Hepatocyte (in vitro differentiated cells): Measurements from ENCODE around the gene CEP126. TPM values are rescaled to one million over a fixed set of nuclear protein-coding genes. Genes with fewer than 3 reads are reported as not detected.

ENCODE experiments used
- DNase-seq: peaks from one replicate; pipeline ENCODE4 v3.0.0-alpha.2; 2016; ENCODE audit warnings: low spot score
- H2AFZ ChIP-seq: fragments of 200-600 bp; sonication (generic); 2 replicates; pipeline ENCODE4 v1.6.0; 2016; ENCODE audit warnings: antibody characterized with exemption, mild to moderate bottlenecking
- H3K27ac ChIP-seq: fragments of 200-600 bp; sonication (generic); 2 replicates; pipeline ENCODE4 v1.5.1; 2016; ENCODE audit warnings: mild to moderate bottlenecking
- H3K27me3 ChIP-seq: fragments of 200-600 bp; sonication (generic); 2 replicates; pipeline ENCODE4 v1.6.1; 2016
- H3K36me3 ChIP-seq: fragments of 200-600 bp; sonication (generic); replicated peaks from 2 replicates; pipeline ENCODE4 v1.5.1; 2016; ENCODE audit warnings: low read depth; ENCODE audit not compliant: insufficient read depth
- H3K4me1 ChIP-seq: fragments of 200-600 bp; sonication (generic); 2 replicates; pipeline ENCODE4 v1.5.1; 2016; ENCODE audit warnings: mild to moderate bottlenecking, moderate library complexity; ENCODE audit not compliant: insufficient read depth
- H3K4me2 ChIP-seq: fragments of 200-600 bp; sonication (generic); 2 replicates; pipeline ENCODE4 v1.6.0; 2016
- H3K4me3 ChIP-seq: fragments of 200-600 bp; sonication (generic); 2 replicates; pipeline ENCODE4 v1.5.1; 2016; ENCODE audit warnings: mild to moderate bottlenecking
- H3K79me2 ChIP-seq: fragments of 200-600 bp; sonication (generic); 2 replicates; pipeline ENCODE4 v1.6.0; 2017; ENCODE audit warnings: mild to moderate bottlenecking
- H3K9me2 ChIP-seq: fragments of 200-600 bp; sonication (generic); replicated peaks from 2 replicates; pipeline ENCODE4 v1.6.0; 2017; ENCODE audit warnings: mild to moderate bottlenecking; ENCODE audit not compliant: insufficient read depth
- H3K9me3 ChIP-seq: fragments of 200-600 bp; sonication (generic); 2 replicates; pipeline ENCODE4 v1.5.1; 2016; ENCODE audit warnings: low read depth, mild to moderate bottlenecking
- H4K20me1 ChIP-seq: fragments of 200-600 bp; sonication (generic); 2 replicates; pipeline ENCODE4 v1.6.0; 2016; ENCODE audit warnings: mild to moderate bottlenecking; ENCODE audit not compliant: insufficient read depth, poor library complexity, severe bottlenecking
- EZH2 ChIP-seq: fragments of 200-600 bp; sonication (generic); IDR thresholded peaks from 2 replicates; pipeline ENCODE4 v1.6.1; 2016; ENCODE audit warnings: antibody characterized with exemption, mild to moderate bottlenecking, borderline replicate concordance
- EZH2phosphoT487 ChIP-seq: fragments of 200-600 bp; sonication (generic); IDR thresholded peaks from one replicate; pipeline ENCODE4 v1.6.1; 2018; ENCODE audit warnings: antibody characterized with exemption, mild to moderate bottlenecking, low read depth, moderate library complexity; ENCODE audit not compliant: unreplicated experiment, severe bottlenecking
- WGBS: methylation state at CpG from one replicate; pipeline ENCODE4 v1.1.6; 2016; ENCODE audit warnings: low lambda C conversion rate; ENCODE audit errors: missing lambda C conversion rate; 5-methylcytosine and 5-hydroxymethylcytosine counted together
- polyA plus RNA-seq: library from polyadenylated mRNA; unstranded; fragments of >200 nt; fragmentation: Nextera tagmentation; extraction: Ambion mirVana; gene quantifications from 2 replicates; pipeline ENCODE4 v1.2.1, GENCODE V29; 2016
- total RNA-seq: library from RNA; depleted of rRNA; stranded (reverse); fragments of >200 nt; gene quantifications from 2 replicates; pipeline ENCODE4 v1.2.3, GENCODE V29; 2014
- TF ChIP-seq, protein P1 (sequence below): fragments of 200-600 bp; sonication (generic); IDR thresholded peaks from 2 replicates; pipeline ENCODE4 v1.5.1; 2016; ENCODE audit warnings: antibody characterized with exemption, mild to moderate bottlenecking; ENCODE audit not compliant: poor library complexity

CEP126 gene
- total and polyA plus RNA-seq, 2 experiments from 2014 or later: 1.8 to 2.2 TPM

DNA sequence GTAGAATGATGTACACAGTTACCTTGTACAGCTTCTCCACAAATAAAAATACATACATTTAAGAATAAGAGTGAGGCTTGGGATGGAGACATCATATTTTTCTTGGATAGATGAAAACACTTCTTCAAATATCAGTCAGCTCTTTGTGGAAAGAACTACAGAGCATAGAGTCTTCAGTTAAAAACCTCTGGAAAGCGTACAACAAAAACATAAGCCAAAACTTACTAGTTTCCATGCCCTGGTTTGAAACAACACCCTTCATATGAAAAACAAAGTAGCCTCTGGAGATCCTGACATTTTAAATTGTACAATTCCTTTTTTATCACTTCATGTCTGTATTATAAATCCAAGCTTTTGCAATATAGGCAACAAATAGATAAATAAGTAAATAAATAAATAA is 7.0 kb upstream of the CEP126 start:
- no peaks in the 10 kb centered on the region for H3K79me2 ChIP-seq
- H3K9me2 ChIP-seq: no peaks in the 10 kb centered on the region
- H3K27me3 ChIP-seq: no peaks in the 10 kb centered on the region
- no peak overlapping the region for H3K4me3 ChIP-seq
- no peaks in the 10 kb centered on the region for H3K36me3 ChIP-seq
- no peaks in the 10 kb centered on the region for H3K9me3 ChIP-seq
- TF ChIP-seq, protein P1, sequence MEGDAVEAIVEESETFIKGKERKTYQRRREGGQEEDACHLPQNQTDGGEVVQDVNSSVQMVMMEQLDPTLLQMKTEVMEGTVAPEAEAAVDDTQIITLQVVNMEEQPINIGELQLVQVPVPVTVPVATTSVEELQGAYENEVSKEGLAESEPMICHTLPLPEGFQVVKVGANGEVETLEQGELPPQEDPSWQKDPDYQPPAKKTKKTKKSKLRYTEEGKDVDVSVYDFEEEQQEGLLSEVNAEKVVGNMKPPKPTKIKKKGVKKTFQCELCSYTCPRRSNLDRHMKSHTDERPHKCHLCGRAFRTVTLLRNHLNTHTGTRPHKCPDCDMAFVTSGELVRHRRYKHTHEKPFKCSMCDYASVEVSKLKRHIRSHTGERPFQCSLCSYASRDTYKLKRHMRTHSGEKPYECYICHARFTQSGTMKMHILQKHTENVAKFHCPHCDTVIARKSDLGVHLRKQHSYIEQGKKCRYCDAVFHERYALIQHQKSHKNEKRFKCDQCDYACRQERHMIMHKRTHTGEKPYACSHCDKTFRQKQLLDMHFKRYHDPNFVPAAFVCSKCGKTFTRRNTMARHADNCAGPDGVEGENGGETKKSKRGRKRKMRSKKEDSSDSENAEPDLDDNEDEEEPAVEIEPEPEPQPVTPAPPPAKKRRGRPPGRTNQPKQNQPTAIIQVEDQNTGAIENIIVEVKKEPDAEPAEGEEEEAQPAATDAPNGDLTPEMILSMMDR: no peak
- no peak for TF ChIP-seq EZH2phosphoT487
- TF ChIP-seq EZH2: no peak
- no peak overlapping the region for H3K27ac ChIP-seq
- H3K4me1 ChIP-seq: peaks cover 6% of the 10 kb centered on the region
- DNase-seq: no peak
- 100% methylated on average over 1 of the region's 1 CpG for WGBS
- H4K20me1 ChIP-seq: no peaks in the 10 kb centered on the region
- H2AFZ ChIP-seq: no peak overlapping the region
- H3K4me2 ChIP-seq: no peak overlapping the region

DNA sequence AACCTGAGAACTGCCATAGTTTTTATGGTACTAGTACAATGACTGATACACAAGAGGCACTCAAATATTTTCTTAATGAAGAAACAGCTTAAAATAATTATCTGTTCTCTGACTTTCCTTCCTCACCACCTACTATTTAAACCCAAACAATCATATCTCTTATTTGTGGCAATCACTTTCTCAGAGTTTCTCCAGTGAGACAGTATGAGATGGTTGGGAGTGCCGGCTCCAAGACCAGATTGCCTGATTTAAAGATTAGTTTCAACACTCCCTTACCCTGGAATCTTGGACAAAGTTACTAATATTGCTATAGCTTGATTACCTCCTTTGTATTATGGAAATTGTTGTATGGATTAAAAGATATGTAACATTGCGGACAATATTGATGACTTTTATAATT is 5.7 kb upstream of the CEP126 start:
- Histone ChIP-seq H3K79me2 (no peaks in the 10 kb centered on the region), H2AFZ (no peak overlapping the region), H3K4me2 (no peak overlapping the region), H4K20me1 (no peaks in the 10 kb centered on the region), H3K9me2 (no peaks in the 10 kb centered on the region), H3K27me3 (no peaks in the 10 kb centered on the region), H3K27ac (no peak overlapping the region), H3K4me3 (no peak overlapping the region), H3K9me3 (no peaks in the 10 kb centered on the region), H3K4me1 (peaks cover 6% of the 10 kb centered on the region), H3K36me3 (no peaks in the 10 kb centered on the region)
- no peak for DNase-seq
- no peak for TF ChIP-seq EZH2
- TF ChIP-seq, protein P1: no peak
- TF ChIP-seq EZH2phosphoT487: no peak
- WGBS: 83% methylated on average over 2 of the region's 2 CpGs

DNA sequence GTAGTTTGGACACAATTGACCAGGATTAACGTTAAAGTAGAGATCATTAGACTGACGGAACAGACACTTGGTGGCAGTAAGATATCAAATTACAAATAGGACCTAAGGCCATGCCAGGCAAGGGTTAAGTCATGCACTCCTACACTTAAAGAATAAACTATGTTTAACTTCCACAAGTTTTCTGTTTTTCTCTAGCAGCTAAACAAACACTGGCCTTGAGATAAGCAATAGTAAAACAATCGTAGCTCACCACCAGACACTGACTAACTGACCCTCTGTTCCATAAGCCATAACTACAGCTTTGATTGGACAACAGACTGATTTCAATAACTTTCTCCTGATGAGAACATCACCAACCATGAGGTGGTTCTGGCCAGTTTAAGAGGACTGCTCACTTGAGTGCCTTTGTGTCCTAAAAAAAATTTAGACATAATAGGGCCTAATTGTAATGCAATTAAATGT is 2.0 kb upstream of the CEP126 start:
- DNase-seq: peak; percentile 8
- Histone ChIP-seq H3K9me3 (no peaks in the 10 kb centered on the region), H3K36me3 (no peaks in the 10 kb centered on the region), H3K79me2 (no peaks in the 10 kb centered on the region), H3K4me1 (peaks cover 6% of the 10 kb centered on the region), H3K9me2 (no peaks in the 10 kb centered on the region), H3K27me3 (no peaks in the 10 kb centered on the region), H2AFZ (no peak overlapping the region), H4K20me1 (no peaks in the 10 kb centered on the region), H3K27ac (peak overlapping the region; percentile 0), H3K4me2 (no peak overlapping the region), H3K4me3 (no peak overlapping the region)
- TF ChIP-seq EZH2phosphoT487: no peak
- no peak for TF ChIP-seq EZH2
- TF ChIP-seq, protein P1: peak; percentile 23
- 14% methylated on average over 3 of the region's 3 CpGs for whole genome bisulfite sequencing

DNA sequence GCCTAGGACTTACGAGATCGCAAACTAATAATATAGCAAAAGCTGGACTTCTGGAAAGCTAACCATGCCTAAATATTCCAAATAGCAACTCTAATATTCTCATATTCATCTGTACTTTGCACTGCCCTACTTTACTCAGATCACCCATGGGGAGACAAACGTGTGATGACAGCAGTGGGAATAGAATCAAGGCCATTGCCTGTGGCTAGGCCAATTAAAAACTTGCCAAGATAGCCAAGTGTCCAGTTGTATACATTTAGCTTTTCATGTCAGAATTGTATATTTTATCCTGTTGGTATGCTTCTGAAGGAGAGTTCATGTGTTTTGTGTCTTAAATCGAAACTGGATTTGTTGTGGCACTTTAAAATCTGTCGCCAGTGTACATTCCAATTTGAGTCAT is 1.2 kb upstream of the CEP126 start:
- Histone ChIP-seq H3K4me2 (peak overlapping the region; percentile 78), H3K4me3 (no peak overlapping the region), H3K79me2 (no peaks in the 10 kb centered on the region), H3K27ac (peak overlapping the region; percentile 86), H3K27me3 (no peaks in the 10 kb centered on the region), H3K9me2 (no peaks in the 10 kb centered on the region), H4K20me1 (no peaks in the 10 kb centered on the region), H3K36me3 (no peaks in the 10 kb centered on the region), H3K9me3 (no peaks in the 10 kb centered on the region), H2AFZ (no peak overlapping the region), H3K4me1 (peaks cover 6% of the 10 kb centered on the region)
- 74% methylated on average over 5 of the region's 5 CpGs for WGBS
- DNase-seq: no peak
- no peak for TF ChIP-seq EZH2phosphoT487
- no peak for TF ChIP-seq EZH2
- TF ChIP-seq, protein P1: no peak
